ENCODE measurements around the gene CCDC88C. TPM values are rescaled to one million over a fixed set of nuclear protein-coding genes. Genes with fewer than 3 reads are reported as not detected.

Gene CCDC88C
- total RNA-seq, 1 experiment from 2014 or later: 21.3 TPM

DNA sequence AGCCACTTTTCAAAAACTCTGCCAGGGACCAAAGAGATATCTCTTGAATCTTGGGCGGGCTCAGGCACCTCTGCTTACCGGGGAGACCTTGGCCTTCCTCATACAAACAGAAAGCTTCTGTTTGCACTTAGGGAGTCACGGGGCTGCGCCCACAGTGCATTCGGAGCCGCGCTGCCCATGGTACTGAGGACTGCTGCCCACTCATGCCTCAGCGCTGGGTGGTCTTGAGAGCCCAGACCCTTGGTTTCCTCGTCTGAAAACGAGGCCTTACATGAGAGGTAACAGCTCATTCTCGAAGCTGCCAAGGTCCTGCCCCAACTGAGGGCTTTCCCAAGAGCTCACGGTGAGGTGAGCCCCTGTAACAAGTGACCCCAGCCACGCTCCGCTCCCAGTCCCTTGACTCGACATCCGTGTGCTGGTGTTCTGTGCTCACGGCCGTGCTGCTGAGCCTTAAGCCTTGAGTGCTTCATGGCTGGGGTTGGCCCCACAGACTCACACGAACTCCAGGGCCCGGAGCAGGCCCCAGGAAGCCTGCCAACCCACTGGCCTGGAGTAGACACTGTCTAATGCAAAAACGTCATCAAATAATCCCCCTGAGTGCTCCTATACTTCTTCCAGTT, 125.7 kb downstream of the CCDC88C start:
- in situ Hi-C loops (cut with HindIII; ENCODE audit: low pct_unique_long_range_greater_than_20kb, low sequenced_read_pairs) (no loop called here), intact Hi-C loops (cut with micrococcal nuclease; ENCODE audit: unreplicated experiment) (no loop called here)
- TF ChIP-seq TCF7L2 (IDR thresholded peaks at IDR 0.05; ENCODE audit: low read depth, low read length) (no peak), POLR2AphosphoS5 (IDR thresholded peaks at IDR 0.05; ENCODE audit: low read depth, low read length) (no peak), SIN3A (IDR thresholded peaks at IDR 0.05; ENCODE audit: borderline replicate concordance, insufficient read depth, low read depth, low read length) (no peak)
- TF ChIP-seq, protein P1, sequence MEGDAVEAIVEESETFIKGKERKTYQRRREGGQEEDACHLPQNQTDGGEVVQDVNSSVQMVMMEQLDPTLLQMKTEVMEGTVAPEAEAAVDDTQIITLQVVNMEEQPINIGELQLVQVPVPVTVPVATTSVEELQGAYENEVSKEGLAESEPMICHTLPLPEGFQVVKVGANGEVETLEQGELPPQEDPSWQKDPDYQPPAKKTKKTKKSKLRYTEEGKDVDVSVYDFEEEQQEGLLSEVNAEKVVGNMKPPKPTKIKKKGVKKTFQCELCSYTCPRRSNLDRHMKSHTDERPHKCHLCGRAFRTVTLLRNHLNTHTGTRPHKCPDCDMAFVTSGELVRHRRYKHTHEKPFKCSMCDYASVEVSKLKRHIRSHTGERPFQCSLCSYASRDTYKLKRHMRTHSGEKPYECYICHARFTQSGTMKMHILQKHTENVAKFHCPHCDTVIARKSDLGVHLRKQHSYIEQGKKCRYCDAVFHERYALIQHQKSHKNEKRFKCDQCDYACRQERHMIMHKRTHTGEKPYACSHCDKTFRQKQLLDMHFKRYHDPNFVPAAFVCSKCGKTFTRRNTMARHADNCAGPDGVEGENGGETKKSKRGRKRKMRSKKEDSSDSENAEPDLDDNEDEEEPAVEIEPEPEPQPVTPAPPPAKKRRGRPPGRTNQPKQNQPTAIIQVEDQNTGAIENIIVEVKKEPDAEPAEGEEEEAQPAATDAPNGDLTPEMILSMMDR (IDR thresholded peaks at IDR 0.05): no peak
- TF ChIP-seq, protein P2, sequence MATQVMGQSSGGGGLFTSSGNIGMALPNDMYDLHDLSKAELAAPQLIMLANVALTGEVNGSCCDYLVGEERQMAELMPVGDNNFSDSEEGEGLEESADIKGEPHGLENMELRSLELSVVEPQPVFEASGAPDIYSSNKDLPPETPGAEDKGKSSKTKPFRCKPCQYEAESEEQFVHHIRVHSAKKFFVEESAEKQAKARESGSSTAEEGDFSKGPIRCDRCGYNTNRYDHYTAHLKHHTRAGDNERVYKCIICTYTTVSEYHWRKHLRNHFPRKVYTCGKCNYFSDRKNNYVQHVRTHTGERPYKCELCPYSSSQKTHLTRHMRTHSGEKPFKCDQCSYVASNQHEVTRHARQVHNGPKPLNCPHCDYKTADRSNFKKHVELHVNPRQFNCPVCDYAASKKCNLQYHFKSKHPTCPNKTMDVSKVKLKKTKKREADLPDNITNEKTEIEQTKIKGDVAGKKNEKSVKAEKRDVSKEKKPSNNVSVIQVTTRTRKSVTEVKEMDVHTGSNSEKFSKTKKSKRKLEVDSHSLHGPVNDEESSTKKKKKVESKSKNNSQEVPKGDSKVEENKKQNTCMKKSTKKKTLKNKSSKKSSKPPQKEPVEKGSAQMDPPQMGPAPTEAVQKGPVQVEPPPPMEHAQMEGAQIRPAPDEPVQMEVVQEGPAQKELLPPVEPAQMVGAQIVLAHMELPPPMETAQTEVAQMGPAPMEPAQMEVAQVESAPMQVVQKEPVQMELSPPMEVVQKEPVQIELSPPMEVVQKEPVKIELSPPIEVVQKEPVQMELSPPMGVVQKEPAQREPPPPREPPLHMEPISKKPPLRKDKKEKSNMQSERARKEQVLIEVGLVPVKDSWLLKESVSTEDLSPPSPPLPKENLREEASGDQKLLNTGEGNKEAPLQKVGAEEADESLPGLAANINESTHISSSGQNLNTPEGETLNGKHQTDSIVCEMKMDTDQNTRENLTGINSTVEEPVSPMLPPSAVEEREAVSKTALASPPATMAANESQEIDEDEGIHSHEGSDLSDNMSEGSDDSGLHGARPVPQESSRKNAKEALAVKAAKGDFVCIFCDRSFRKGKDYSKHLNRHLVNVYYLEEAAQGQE (IDR thresholded peaks at IDR 0.05; ENCODE audit: insufficient read depth in 1 of 2, low read depth in 2 of 2, low read length in 1 of 2): no peak
- CTCF ChIA-PET: no interaction called here
- Histone ChIP-seq H3K36me3 (ENCODE audit: control insufficient read depth, insufficient read depth, low read length) (no peaks in the 10 kb centered on the region), H3K4me3 (ENCODE audit: low read depth in 2 of 2, low read length in 2 of 2) (no peak overlapping the region), H3K27ac (ENCODE audit: low read length) (no peak overlapping the region), H3K27me3 (ENCODE audit: control insufficient read depth, insufficient read depth, low read length) (no peaks in the 10 kb centered on the region), H3K9me3 (ENCODE audit: control insufficient read depth, insufficient read depth, low read depth, low read length) (no peaks in the 10 kb centered on the region), H3K4me1 (ENCODE audit: control insufficient read depth, insufficient read depth, low read length) (no peaks in the 10 kb centered on the region)
- DNase-seq (ENCODE audit: low read depth, low spot score) (no peak), ATAC-seq (no peak)
- POLR2A ChIA-PET: no interaction called here
- no TSS peak for BruUV-seq (replicated peaks)

DNA sequence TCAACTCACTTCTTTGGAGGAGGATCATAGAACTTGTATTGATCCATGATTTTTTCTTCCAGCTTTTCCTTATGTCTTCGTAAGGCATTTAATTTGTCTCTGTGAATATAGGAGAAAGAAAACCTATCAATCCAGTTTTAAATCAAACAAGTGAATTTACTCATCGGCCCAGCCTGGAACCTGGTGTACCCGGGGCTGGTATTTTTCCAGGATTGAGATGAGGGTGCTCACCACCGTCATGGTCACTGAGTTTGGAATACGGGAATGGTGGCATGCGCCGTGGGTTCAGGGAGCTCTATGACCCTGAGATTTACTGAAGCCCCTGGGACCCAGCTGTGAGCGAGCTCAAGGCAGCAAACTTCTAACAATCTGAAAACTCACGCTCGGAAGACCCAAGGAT, 126.6 kb downstream of the CCDC88C start:
- POLR2A ChIA-PET: interaction anchor here (0.6 kb wide), 1 partner anchor 574 kb away, joined by 3 read pairs; no protein-coding TSS in a partner anchor
- no peaks in the 10 kb centered on the region for H3K9me3 ChIP-seq (ENCODE audit: control insufficient read depth, insufficient read depth, low read depth, low read length)
- CTCF ChIA-PET: no interaction called here
- DNase-seq (ENCODE audit: low read depth, low spot score) (no peak), ATAC-seq (no peak)
- TF ChIP-seq POLR2AphosphoS5 (IDR thresholded peaks at IDR 0.05; ENCODE audit: low read depth, low read length): no peak
- TF ChIP-seq, protein P2 (IDR thresholded peaks at IDR 0.05; ENCODE audit: insufficient read depth in 1 of 2, low read depth in 2 of 2, low read length in 1 of 2): no peak
- TF ChIP-seq TCF7L2 (IDR thresholded peaks at IDR 0.05; ENCODE audit: low read depth, low read length): no peak
- TF ChIP-seq, protein P1 (IDR thresholded peaks at IDR 0.05): no peak
- TF ChIP-seq SIN3A (IDR thresholded peaks at IDR 0.05; ENCODE audit: borderline replicate concordance, insufficient read depth, low read depth, low read length): no peak
- H3K4me1 ChIP-seq (ENCODE audit: control insufficient read depth, insufficient read depth, low read length): no peaks in the 10 kb centered on the region
- H3K27ac ChIP-seq (ENCODE audit: low read length): no peak overlapping the region
- BruUV-seq (replicated peaks): no TSS peak
- no peaks in the 10 kb centered on the region for H3K36me3 ChIP-seq (ENCODE audit: control insufficient read depth, insufficient read depth, low read length)
- H3K4me3 ChIP-seq (ENCODE audit: low read depth in 2 of 2, low read length in 2 of 2): no peak overlapping the region
- intact Hi-C loops (cut with micrococcal nuclease; ENCODE audit: unreplicated experiment) (no loop called here), in situ Hi-C loops (cut with HindIII; ENCODE audit: low pct_unique_long_range_greater_than_20kb, low sequenced_read_pairs) (no loop called here)
- no peaks in the 10 kb centered on the region for H3K27me3 ChIP-seq (ENCODE audit: control insufficient read depth, insufficient read depth, low read length)
